A549 (cell line): ENCODE measurements around the gene L3MBTL4. TPM values are rescaled to one million over a fixed set of nuclear protein-coding genes. Genes with fewer than 3 reads are reported as not detected.

Experiments used
- ATAC-seq, 2 experiments: fragments of 200-7000 bp in 1 of 2; fragments of >200 bp in 1 of 2; cut with Nextera tagmentation in 1 of 2; cut with Tn5 transposase in 1 of 2; 3 replicates each; pipeline versions ENCODE4 v1.8.0 to v1.9.1; 2018 to 2020; ENCODE audit warnings: mild to moderate bottlenecking in 1 of 2, moderate library complexity in 1 of 2
- CTCF ChIA-PET: fragments of 300-600 bp; sonication (Branson Sonifier 250); formaldehyde crosslinking; extraction: SDS; loops from one replicate; lab custom pipeline; 2021; ENCODE audit warnings: antibody characterized with exemption, inconsistent platforms; lab: Yijun Ruan, JAX
- POLR2A ChIA-PET: fragments of 350-600 bp; formaldehyde crosslinking; extraction: SDS; loops from one replicate; lab custom pipeline; 2021; ENCODE audit warnings: antibody characterized with exemption, inconsistent platforms; lab: Yijun Ruan, JAX
- DNase-seq, 2 experiments: peaks; one replicate each; pipeline versions ENCODE4 v3.0.0 to v3.0.0-alpha.2; 2011 to 2016; ENCODE audit warnings: low read depth in 1 of 2, low spot score in 1 of 2
- FAIRE-seq: peaks from 2 replicates; lab custom pipeline; 2011; peaks lifted over from hg19 to GRCh38; lab: Jason Lieb, UNC
- H3K27ac ChIP-seq, 2 experiments: fragments of >200 bp; sonication (Bioruptor Twin); formaldehyde crosslinking; 3 replicates each; pipeline ENCODE4 v1.5.1; 2016 to 2017
- H3K4me1 ChIP-seq: fragments of >200 bp; sonication (Bioruptor Twin); formaldehyde crosslinking; 3 replicates; pipeline ENCODE4 v1.6.1; 2016
- H3K4me2 ChIP-seq: fragments of >200 bp; sonication (Bioruptor Twin); formaldehyde crosslinking; 3 replicates; pipeline ENCODE4 v1.6.1; 2016
- H3K4me3 ChIP-seq: fragments of >200 bp; sonication (Bioruptor Twin); formaldehyde crosslinking; 3 replicates; pipeline ENCODE4 v1.5.1; 2016
- H3K9me3 ChIP-seq: fragments of >200 bp; sonication (Bioruptor Twin); formaldehyde crosslinking; 3 replicates; pipeline ENCODE4 v1.6.1; 2016
- BHLHE40 ChIP-seq: IDR thresholded peaks from 2 replicates; pipeline ENCODE4 v1.6.1; 2012; ENCODE audit warnings: low read depth, low read length, inconsistent platforms
- CBX2 ChIP-seq: fragments of 200-600 bp; sonication (generic); IDR thresholded peaks from 2 replicates; pipeline ENCODE4 v1.6.1; 2016; ENCODE audit warnings: low read depth, mild to moderate bottlenecking, borderline replicate concordance
- CEBPB ChIP-seq, 2 experiments: fragments of >200 bp in 1 of 2; sonication (Bioruptor Twin) in 1 of 2; formaldehyde crosslinking in 1 of 2; IDR thresholded peaks; 2 replicates each; pipeline ENCODE4 v1.6.1; 2012 to 2016
- EHMT2 ChIP-seq: fragments of 200-600 bp; sonication (generic); IDR thresholded peaks from 2 replicates; pipeline ENCODE4 v1.6.1; 2016; ENCODE audit warnings: antibody characterized with exemption, low read depth, mild to moderate bottlenecking, moderate library complexity
- EP300 ChIP-seq, 2 experiments: fragments of >200 bp; sonication (Bioruptor Twin); formaldehyde crosslinking; IDR thresholded peaks; 2 replicates in 1 of 2; 3 replicates in 1 of 2; pipeline ENCODE4 v1.6.1; 2016 to 2017
- FOXS1 ChIP-seq: fragments of 250-450 bp; sonication (Bioruptor Pico); IDR thresholded peaks from 2 replicates; pipeline ENCODE4 v1.5.0; 2020; ENCODE audit warnings: mild to moderate bottlenecking, moderate library complexity
- GATA3 ChIP-seq: IDR thresholded peaks from 2 replicates; pipeline ENCODE4 v1.6.1; 2012; ENCODE audit warnings: borderline replicate concordance
- JUN ChIP-seq, 2 experiments: fragments of >200 bp; sonication (Bioruptor Twin); formaldehyde crosslinking; IDR thresholded peaks; 2 replicates in 1 of 2; 3 replicates in 1 of 2; pipeline ENCODE4 v1.6.1; 2016 to 2017
- JUNB ChIP-seq: fragments of >200 bp; sonication (Bioruptor Twin); formaldehyde crosslinking; IDR thresholded peaks from 2 replicates; pipeline ENCODE4 v1.6.1; 2016
- KDM1A ChIP-seq: fragments of 200-600 bp; sonication (generic); IDR thresholded peaks from 2 replicates; pipeline ENCODE4 v1.6.1; 2016; ENCODE audit warnings: low read depth, mild to moderate bottlenecking
- MAFK ChIP-seq: fragments of 450-650 bp; IDR thresholded peaks from 2 replicates; pipeline ENCODE4 v1.6.1; 2014; ENCODE audit not compliant: partially characterized antibody
- MAZ ChIP-seq: fragments of 150-350 bp; IDR thresholded peaks from 2 replicates; pipeline ENCODE4 v1.6.1; 2014; ENCODE audit warnings: antibody characterized with exemption, low read depth, low read length, borderline replicate concordance
- NFE2L2 ChIP-seq: fragments of 150-350 bp; conservative IDR thresholded peaks from 2 replicates; pipeline ENCODE4 v1.6.1; 2014; ENCODE audit warnings: low read length
- NPAS2 ChIP-seq: fragments of 250-450 bp; sonication (Bioruptor Pico); IDR thresholded peaks from 2 replicates; pipeline ENCODE4 v1.8.0; 2022; ENCODE audit warnings: mild to moderate bottlenecking, moderate library complexity, borderline replicate concordance
- NR3C1 ChIP-seq: fragments of >200 bp; sonication (Bioruptor Twin); formaldehyde crosslinking; IDR thresholded peaks from 3 replicates; pipeline ENCODE4 v1.6.1; 2017
- PHF8 ChIP-seq: fragments of 200-600 bp; sonication (generic); IDR thresholded peaks from 2 replicates; pipeline ENCODE4 v1.6.1; 2016; ENCODE audit warnings: low read depth, mild to moderate bottlenecking, antibody characterized with exemption, moderate library complexity, borderline replicate concordance
- POLR2AphosphoS2 ChIP-seq: conservative IDR thresholded peaks from 2 replicates; pipeline ENCODE4 v1.6.1; 2012; ENCODE audit warnings: low read length, improper control_type of control experiment, inconsistent platforms
- RARB ChIP-seq: fragments of 250-450 bp; sonication (Bioruptor Pico); IDR thresholded peaks from 2 replicates; pipeline ENCODE4 v1.8.0; 2021; ENCODE audit warnings: mild to moderate bottlenecking, moderate library complexity
- RFX5 ChIP-seq: fragments of 450-650 bp; IDR thresholded peaks from 2 replicates; pipeline ENCODE4 v1.7.1; 2014; ENCODE audit warnings: antibody characterized with exemption, mild to moderate bottlenecking, moderate library complexity
- RNF2 ChIP-seq: fragments of 200-600 bp; sonication (generic); IDR thresholded peaks from 2 replicates; pipeline ENCODE4 v1.6.1; 2016; ENCODE audit warnings: low read depth, mild to moderate bottlenecking, antibody characterized with exemption, moderate library complexity, borderline replicate concordance
- SMC3 ChIP-seq: fragments of >200 bp; sonication (Bioruptor Twin); formaldehyde crosslinking; IDR thresholded peaks from 3 replicates; pipeline ENCODE4 v1.6.1; 2018; ENCODE audit warnings: inconsistent platforms
- TP53 ChIP-seq: fragments of 250-450 bp; sonication (Bioruptor Pico); IDR thresholded peaks from 2 replicates; pipeline ENCODE4 v1.5.0; 2021; ENCODE audit warnings: mild to moderate bottlenecking, moderate library complexity
- WGBS: methylation state at CpG from one replicate; pipeline ENCODE4 v1.1.6; 2017; ENCODE audit errors: missing lambda C conversion rate; 5-methylcytosine and 5-hydroxymethylcytosine counted together
- polyA plus RNA-seq, 4 experiments: library from polyadenylated mRNA; depleted of rRNA in 3 of 4; stranded (reverse); fragments of >200 nt; fragmentation: RNase III in 1 of 4; extraction: RNeasy Plus Mini Kit Qiagen cat#74134 plus additional on column Dnase treatment in 1 of 4; gene quantifications; 2 replicates in 3 of 4; 3 replicates in 1 of 4; pipeline ENCODE4 v1.2.3, GENCODE V29; 2011 to 2017
- TF ChIP-seq, protein P1 (sequence below): fragments of 200-600 bp; sonication (generic); IDR thresholded peaks from 2 replicates; pipeline ENCODE4 v1.6.1; 2016; ENCODE audit warnings: antibody characterized with exemption, mild to moderate bottlenecking, moderate library complexity
- TF ChIP-seq, protein P2 (sequence below): fragments of >200 bp; sonication (Bioruptor Twin); formaldehyde crosslinking; IDR thresholded peaks from 2 replicates; pipeline ENCODE4 v1.6.1; 2016
- TF ChIP-seq, protein P3 (sequence below): IDR thresholded peaks from 2 replicates; pipeline ENCODE4 v1.6.1; 2012; ENCODE audit warnings: low read depth, borderline replicate concordance
- TF ChIP-seq, protein P4 (sequence below): fragments of >200 bp; sonication (Bioruptor Twin); formaldehyde crosslinking; IDR thresholded peaks from 3 replicates; pipeline ENCODE4 v1.6.1; 2016
- TF ChIP-seq, protein P5 (sequence below): fragments of 250-450 bp; sonication (Bioruptor Pico); IDR thresholded peaks from 2 replicates; pipeline ENCODE4 v1.5.0; 2021; ENCODE audit warnings: mild to moderate bottlenecking, moderate library complexity, borderline replicate concordance

L3MBTL4 gene
- polyA plus RNA-seq, 2 of the 4 experiments (the other 2 are of a cell fraction), result 0.03 to 0.06 TPM

DNA sequence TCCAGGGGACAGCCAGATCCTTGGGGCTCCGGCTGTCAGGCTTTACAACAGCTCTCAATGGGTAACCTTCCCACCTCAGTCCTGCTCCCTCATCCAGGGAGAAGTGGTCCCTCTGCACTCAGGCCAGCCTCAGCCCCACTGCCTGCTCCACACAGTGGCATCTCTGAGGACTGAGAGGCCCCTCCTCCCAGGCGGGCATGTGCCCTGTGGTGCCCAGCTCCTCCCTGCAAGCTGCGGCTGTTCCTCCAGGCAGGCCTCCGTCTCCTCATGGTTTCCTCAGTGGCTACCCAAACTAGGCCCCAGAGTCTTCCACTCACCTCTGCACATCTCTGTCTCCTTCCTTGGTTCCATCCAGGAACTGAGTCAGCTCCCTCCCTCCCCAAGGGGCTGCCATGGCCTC, 437.7 kb downstream of the L3MBTL4 start:
- POLR2A ChIA-PET, result no interaction called here
- no peak overlapping the region for H3K27ac ChIP-seq
- no peak for DNase-seq
- no peak overlapping the region for H3K4me2 ChIP-seq
- WGBS, result no CpG with 5 or more reads among the region's 4 CpGs
- no peak for FAIRE-seq
- CTCF ChIA-PET, result no interaction called here
- no peak overlapping the region for H3K4me3 ChIP-seq
- H3K4me1 ChIP-seq, result no peaks in the 10 kb centered on the region
- no peak for ATAC-seq
- H3K9me3 ChIP-seq, result no peaks in the 10 kb centered on the region
- TF ChIP-seq RFX5 (no peak), MAFK (no peak), CBX2 (no peak), SMC3 (no peak)
- TF ChIP-seq, protein P1, sequence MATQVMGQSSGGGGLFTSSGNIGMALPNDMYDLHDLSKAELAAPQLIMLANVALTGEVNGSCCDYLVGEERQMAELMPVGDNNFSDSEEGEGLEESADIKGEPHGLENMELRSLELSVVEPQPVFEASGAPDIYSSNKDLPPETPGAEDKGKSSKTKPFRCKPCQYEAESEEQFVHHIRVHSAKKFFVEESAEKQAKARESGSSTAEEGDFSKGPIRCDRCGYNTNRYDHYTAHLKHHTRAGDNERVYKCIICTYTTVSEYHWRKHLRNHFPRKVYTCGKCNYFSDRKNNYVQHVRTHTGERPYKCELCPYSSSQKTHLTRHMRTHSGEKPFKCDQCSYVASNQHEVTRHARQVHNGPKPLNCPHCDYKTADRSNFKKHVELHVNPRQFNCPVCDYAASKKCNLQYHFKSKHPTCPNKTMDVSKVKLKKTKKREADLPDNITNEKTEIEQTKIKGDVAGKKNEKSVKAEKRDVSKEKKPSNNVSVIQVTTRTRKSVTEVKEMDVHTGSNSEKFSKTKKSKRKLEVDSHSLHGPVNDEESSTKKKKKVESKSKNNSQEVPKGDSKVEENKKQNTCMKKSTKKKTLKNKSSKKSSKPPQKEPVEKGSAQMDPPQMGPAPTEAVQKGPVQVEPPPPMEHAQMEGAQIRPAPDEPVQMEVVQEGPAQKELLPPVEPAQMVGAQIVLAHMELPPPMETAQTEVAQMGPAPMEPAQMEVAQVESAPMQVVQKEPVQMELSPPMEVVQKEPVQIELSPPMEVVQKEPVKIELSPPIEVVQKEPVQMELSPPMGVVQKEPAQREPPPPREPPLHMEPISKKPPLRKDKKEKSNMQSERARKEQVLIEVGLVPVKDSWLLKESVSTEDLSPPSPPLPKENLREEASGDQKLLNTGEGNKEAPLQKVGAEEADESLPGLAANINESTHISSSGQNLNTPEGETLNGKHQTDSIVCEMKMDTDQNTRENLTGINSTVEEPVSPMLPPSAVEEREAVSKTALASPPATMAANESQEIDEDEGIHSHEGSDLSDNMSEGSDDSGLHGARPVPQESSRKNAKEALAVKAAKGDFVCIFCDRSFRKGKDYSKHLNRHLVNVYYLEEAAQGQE, result no peak

DNA sequence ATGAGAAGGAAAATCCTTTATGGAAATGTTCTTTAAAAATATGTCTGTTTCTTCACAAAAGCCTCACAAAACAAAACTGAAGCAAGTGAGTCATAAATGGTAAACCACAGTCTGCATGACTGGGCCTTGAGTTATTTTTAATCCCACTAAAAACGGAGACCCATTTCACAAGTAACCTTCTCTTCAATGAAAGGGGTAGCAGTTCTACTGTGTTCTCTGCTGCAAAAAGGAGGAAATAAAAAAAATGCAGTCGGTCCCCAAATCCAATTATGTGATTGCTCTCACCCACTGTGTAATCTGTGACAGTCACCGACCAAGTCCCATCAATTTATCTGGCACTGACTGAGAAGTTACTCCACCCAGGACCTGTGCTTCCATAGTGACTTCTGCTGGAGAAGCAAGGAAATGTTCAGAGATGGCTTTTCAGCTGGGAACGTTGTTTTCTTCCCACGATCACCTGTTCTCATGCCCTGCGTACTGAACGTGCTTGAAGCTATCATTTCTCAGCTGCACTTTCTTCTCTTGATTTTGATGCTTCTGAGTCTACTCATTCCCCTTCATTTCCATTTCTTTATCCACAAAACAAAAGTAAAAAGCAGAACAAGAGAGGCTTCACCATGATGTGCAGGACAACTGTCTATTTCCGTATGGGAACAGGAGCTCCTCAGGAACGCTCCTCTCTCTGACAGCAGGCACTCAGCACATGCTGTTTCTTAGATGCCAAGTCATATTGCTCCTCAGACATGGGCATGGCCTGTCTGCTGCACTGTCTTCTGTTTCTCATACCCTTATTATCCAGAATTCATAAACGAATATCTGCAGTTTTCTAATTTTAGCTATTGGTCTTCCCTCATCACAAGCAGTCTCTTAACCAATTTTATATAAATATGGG, 439.4 kb downstream of the L3MBTL4 start:
- ChIA-PET POLR2A (no interaction called here), CTCF (no interaction called here)
- ATAC-seq (no peak), DNase-seq (no peak), FAIRE-seq (no peak)
- TF ChIP-seq KDM1A (no peak), BHLHE40 (no peak), GATA3 (no peak), FOXS1 (CRISPR knock-in tag) (no peak), NR3C1 (no peak), NFE2L2 (no peak), RNF2 (no peak), EP300 (IDR thresholded peaks at IDR 0.05) (no peak), RARB (CRISPR knock-in tag) (no peak)
- TF ChIP-seq, protein P2, sequence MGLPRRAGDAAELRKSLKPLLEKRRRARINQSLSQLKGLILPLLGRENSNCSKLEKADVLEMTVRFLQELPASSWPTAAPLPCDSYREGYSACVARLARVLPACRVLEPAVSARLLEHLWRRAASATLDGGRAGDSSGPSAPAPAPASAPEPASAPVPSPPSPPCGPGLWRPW, result no peak
- Histone ChIP-seq H3K4me2 (no peak overlapping the region), H3K4me1 (no peaks in the 10 kb centered on the region), H3K4me3 (no peak overlapping the region), H3K27ac (no peak overlapping the region), H3K9me3 (no peaks in the 10 kb centered on the region)
- WGBS, result 18% methylated on average over 10 of the region's 10 CpGs

DNA sequence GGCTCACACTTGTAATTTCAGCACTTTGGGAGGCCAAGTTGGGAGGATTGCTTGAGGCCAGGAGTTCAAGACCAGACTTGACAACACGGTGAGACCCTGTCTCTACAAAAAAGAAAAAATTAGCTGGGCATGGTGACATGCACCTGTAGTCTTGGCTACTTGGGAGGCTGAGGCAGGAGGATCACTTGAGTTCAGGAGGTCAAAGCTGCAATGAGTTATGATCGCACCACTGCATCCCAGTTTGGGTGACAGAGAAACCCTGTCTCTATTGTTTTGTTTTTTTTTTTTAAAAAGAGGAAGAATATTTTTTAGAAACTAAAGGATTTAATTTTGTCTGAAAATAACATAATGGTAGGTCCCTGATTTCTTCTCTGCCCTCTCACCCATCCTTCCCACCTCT, 440.0 kb downstream of the L3MBTL4 start:
- Histone ChIP-seq H3K9me3 (no peaks in the 10 kb centered on the region), H3K27ac (no peak overlapping the region), H3K4me1 (no peaks in the 10 kb centered on the region), H3K4me3 (no peak overlapping the region), H3K4me2 (no peak overlapping the region)
- ATAC-seq (no peak), FAIRE-seq (no peak), DNase-seq (no peak)
- ChIA-PET POLR2A (no interaction called here), CTCF (no interaction called here)
- WGBS, result 47% methylated on average over 2 of the region's 2 CpGs
- TF ChIP-seq BHLHE40 (no peak), JUN (IDR thresholded peaks at IDR 0.05) (no peak), EHMT2 (no peak), TP53 (CRISPR knock-in tag) (no peak), POLR2AphosphoS2 (no peak), KDM1A (no peak), SMC3 (no peak), CEBPB (IDR thresholded peaks at IDR 0.05) (no peak), NPAS2 (CRISPR knock-in tag) (no peak), MAZ (no peak), NR3C1 (no peak), PHF8 (no peak), JUNB (no peak), CBX2 (no peak)
- TF ChIP-seq, protein P3, sequence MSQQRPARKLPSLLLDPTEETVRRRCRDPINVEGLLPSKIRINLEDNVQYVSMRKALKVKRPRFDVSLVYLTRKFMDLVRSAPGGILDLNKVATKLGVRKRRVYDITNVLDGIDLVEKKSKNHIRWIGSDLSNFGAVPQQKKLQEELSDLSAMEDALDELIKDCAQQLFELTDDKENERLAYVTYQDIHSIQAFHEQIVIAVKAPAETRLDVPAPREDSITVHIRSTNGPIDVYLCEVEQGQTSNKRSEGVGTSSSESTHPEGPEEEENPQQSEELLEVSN, result no peak
- TF ChIP-seq, protein P4, sequence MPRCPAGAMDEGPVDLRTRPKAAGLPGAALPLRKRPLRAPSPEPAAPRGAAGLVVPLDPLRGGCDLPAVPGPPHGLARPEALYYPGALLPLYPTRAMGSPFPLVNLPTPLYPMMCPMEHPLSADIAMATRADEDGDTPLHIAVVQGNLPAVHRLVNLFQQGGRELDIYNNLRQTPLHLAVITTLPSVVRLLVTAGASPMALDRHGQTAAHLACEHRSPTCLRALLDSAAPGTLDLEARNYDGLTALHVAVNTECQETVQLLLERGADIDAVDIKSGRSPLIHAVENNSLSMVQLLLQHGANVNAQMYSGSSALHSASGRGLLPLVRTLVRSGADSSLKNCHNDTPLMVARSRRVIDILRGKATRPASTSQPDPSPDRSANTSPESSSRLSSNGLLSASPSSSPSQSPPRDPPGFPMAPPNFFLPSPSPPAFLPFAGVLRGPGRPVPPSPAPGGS, result no peak
- TF ChIP-seq, protein P5, sequence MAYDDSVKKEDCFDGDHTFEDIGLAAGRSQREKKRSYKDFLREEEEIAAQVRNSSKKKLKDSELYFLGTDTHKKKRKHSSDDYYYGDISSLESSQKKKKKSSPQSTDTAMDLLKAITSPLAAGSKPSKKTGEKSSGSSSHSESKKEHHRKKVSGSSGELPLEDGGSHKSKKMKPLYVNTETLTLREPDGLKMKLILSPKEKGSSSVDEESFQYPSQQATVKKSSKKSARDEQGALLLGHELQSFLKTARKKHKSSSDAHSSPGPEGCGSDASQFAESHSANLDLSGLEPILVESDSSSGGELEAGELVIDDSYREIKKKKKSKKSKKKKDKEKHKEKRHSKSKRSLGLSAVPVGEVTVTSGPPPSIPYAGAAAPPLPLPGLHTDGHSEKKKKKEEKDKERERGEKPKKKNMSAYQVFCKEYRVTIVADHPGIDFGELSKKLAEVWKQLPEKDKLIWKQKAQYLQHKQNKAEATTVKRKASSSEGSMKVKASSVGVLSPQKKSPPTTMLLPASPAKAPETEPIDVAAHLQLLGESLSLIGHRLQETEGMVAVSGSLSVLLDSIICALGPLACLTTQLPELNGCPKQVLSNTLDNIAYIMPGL, result no peak
